Activated CD8-positive, alpha-beta memory T cell treated with anti-CD3 and anti-CD28 coated beads, Interleukin-2, amount 50 U/mL, for 24 hours (primary cell): Measurements from ENCODE around the gene UNC5B.

Experiments used
- DNase-seq: peaks from one replicate; pipeline ENCODE4 v3.0.0-alpha.2; 2020; ENCODE audit errors: extremely low read depth

Gene UNC5B

GRCh38 chr10:71222601-71223346, 10.4 kb downstream of the UNC5B start:
- no peak for DNase-seq

GRCh38 chr10:71223347-71224058, 11.1 kb downstream of the UNC5B start:
- no peak for DNase-seq

- no peak for DNase-seq
Measured at GRCh38 chr10:71225291-71226058, 13.1 kb downstream of the UNC5B start.

GRCh38 chr10:71228875-71229675, 16.7 kb downstream of the UNC5B start:
- DNase-seq, result no peak

- DNase-seq, result no peak
Measured at GRCh38 chr10:71229726-71230655, 17.6 kb downstream of the UNC5B start.

GRCh38 chr10:71230656-71231025, 18.3 kb downstream of the UNC5B start:
- no peak for DNase-seq

- no peak for DNase-seq
Measured at GRCh38 chr10:71231206-71231605, 18.8 kb downstream of the UNC5B start.

- no peak for DNase-seq
Measured at GRCh38 chr10:71232089-71232998, 20.0 kb downstream of the UNC5B start.

- DNase-seq, result no peak
Measured at GRCh38 chr10:71233482-71233892, 21.1 kb downstream of the UNC5B start.

GRCh38 chr10:71234004-71234894, 21.9 kb downstream of the UNC5B start:
- DNase-seq, result no peak

- DNase-seq, result no peak
Measured at GRCh38 chr10:71234970-71235685, 22.8 kb downstream of the UNC5B start.

- no peak for DNase-seq
Measured at GRCh38 chr10:71235808-71236207, 23.4 kb downstream of the UNC5B start.

- DNase-seq, result no peak
Measured at GRCh38 chr10:71236286-71236685, 23.9 kb downstream of the UNC5B start.

- no peak for DNase-seq
Measured at GRCh38 chr10:71236822-71237682, 24.7 kb downstream of the UNC5B start.

GRCh38 chr10:71237843-71238623, 25.7 kb downstream of the UNC5B start:
- no peak for DNase-seq

- no peak for DNase-seq
Measured at GRCh38 chr10:71238626-71239025, 26.3 kb downstream of the UNC5B start.
